ENCODE data around the gene CCDC178.
"Not testable (repeated sequence)": the region's sequence is repeated elsewhere in the genome, so short reads cannot be mapped to it uniquely, and the experiment has no call there.

The CCDC178 gene

DNA sequence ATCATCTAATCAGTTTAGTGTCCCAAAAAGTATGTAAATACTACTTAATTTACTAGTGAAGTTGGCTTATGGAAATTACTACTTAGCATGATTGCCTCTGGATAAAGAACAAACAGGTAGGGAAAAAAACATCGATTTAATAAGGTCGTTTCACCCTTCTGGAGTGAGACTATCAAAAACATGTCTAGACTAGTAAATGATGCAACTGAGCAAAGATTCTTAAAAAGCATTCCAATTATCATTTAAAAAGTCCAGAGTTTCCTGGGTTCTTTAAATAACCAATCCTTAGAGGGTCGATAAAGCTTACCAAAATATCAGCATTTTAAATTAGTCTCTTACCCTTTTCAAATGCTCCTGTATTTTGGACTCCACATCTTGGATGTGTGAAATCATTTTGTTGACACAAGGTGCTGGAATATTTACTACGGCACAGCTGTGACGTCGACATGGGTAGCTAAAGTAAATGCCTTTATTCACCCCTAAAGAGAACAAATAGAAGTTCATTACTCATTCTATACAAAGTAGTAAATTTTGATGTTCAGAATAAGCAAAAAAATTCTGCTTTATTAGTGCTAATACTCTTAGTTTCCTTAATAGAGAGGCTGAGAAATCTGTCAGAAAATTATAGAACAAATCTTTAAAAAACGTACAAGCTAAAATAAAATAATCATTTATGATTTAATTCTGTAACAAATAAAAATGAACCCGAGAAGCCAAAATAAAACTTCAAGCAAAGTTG is 70.6 kb downstream of the CCDC178 start:
- POLR2A ChIA-PET: no interaction called here
- no peak for TF ChIP-seq CTCF (IDR thresholded peaks at IDR 0.05; ENCODE audit: control extremely low read depth, extremely low read depth, low read depth, missing control alignments)
- CTCF ChIA-PET: no interaction called here
- DNase-seq (ENCODE audit: extremely low spot score): no peak

DNA sequence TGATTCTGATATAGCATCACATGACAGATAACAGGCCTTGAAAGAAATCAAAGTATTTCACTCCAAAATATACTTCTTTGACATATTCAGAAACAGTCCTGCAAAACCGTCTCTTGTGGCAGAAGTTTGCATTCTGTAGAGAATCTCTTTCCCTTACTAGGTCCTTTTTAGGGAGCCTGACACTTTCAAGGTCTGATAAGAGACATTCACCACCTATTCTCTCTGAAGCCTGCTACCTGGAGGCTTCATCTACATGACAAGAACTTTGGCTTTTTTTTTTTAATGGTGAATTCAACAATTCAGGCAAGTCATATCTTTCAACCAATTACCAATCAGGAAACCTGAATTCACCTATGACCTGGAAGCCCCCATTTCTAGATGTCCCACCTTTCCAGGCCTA is 83.8 kb downstream of the CCDC178 start:
- ChIA-PET CTCF (no interaction called here), POLR2A (no interaction called here)
- TF ChIP-seq CTCF (IDR thresholded peaks at IDR 0.05; ENCODE audit: control extremely low read depth, extremely low read depth, low read depth, missing control alignments): no peak

GRCh38 chr18:33355756-33356155 is 84.8 kb downstream of the CCDC178 start:
- CTCF ChIA-PET: no interaction called here
- POLR2A ChIA-PET: no interaction called here
- no peak for DNase-seq (ENCODE audit: extremely low spot score)

More for the DNA sequence above, 83.8 kb downstream of the CCDC178 start:
- DNase-seq (ENCODE audit: extremely low spot score): no peak

DNA sequence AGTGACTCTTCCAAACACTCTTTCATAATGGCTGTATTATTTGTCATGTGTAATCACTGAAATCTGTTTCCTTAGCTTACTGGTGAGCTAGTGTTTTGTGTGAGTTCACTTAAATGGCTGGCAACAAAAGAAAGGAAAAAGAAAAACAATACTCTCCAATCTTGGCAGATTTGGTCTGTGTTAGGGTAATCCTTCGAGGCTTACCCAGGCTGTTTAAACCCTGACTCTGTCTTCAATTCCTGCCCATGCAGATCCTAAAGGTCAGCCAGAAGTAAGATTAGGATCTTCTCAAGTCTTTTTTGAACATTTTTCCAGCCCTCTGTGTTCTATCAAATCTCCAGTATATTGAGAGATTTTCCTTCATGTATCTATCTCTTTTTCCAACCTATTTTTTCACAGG is 85.3 kb downstream of the CCDC178 start:
- TF ChIP-seq CTCF (IDR thresholded peaks at IDR 0.05; ENCODE audit: control extremely low read depth, extremely low read depth, low read depth, missing control alignments): no peak
- DNase-seq (ENCODE audit: extremely low spot score): no peak
- ChIA-PET POLR2A (no interaction called here), CTCF (no interaction called here)

More at GRCh38 chr18:33355756-33356155, 84.8 kb downstream of the CCDC178 start:
- no peak for TF ChIP-seq CTCF (IDR thresholded peaks at IDR 0.05; ENCODE audit: control extremely low read depth, extremely low read depth, low read depth, missing control alignments)

DNA sequence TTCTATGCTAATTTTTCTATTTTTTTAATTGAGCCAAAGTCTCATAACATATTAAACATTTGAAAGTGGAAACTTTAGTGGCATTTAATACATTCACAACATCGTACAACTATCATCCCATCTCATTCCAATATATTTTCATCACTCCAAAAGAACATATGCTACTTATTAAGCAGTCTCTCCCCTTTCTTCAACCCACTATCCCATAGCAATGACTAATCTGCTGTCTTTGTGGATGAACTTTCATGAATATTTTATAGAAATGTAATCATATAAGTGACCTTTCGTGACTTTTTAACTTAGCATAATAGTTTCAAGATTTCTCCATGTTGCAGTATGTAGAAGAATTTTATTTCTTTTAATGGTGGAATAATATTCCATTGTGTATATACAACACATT is 90.3 kb downstream of the CCDC178 start:
- CTCF ChIA-PET: no interaction called here
- DNase-seq (ENCODE audit: extremely low spot score): no peak
- no peak for TF ChIP-seq CTCF (IDR thresholded peaks at IDR 0.05; ENCODE audit: control extremely low read depth, extremely low read depth, low read depth, missing control alignments)
- POLR2A ChIA-PET: no interaction called here

DNA sequence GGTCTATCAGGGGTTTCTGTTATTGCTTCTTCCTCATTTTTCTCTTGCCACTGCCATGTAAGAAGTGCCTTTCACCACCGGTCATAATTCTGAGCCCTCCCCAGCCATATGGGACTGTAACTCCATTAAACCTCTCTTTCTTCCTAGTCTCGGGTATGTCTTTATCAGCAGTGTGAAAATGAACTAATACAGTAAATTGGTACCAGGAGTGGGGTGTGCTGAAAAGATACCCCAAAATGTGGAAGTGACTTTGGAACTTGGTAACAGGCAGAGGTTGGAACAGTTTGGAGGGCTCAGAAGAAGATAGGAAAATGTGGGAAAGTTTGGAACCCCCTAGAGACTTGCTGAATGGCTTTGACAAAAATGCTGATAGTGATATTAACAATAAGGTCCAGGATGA is 100.8 kb downstream of the CCDC178 start:
- CTCF ChIA-PET; DNase-seq (ENCODE audit: extremely low spot score); POLR2A ChIA-PET: not testable (repeated sequence)

GRCh38 chr18:33334781-33335180 is 105.7 kb downstream of the CCDC178 start:
- TF ChIP-seq CTCF (IDR thresholded peaks at IDR 0.05; ENCODE audit: control extremely low read depth, extremely low read depth, low read depth, missing control alignments): no peak
- DNase-seq (ENCODE audit: extremely low spot score): no peak
- ChIA-PET CTCF (no interaction called here), POLR2A (no interaction called here)

Measured in GM10248 (cell line).